H1 (cell line): ENCODE measurements around the gene PIBF1. TPM values are rescaled to one million over a fixed set of nuclear protein-coding genes. Genes with fewer than 3 reads are reported as not detected.

Experiments used
- CTCF ChIA-PET: fragments of 300-600 bp; sonication (Branson Sonifier 250); formaldehyde crosslinking; loops from one replicate; lab custom pipeline; 2021; ENCODE audit not compliant: partially characterized antibody; lab: Charles Lee
- POLR2A ChIA-PET: fragments of 300-600 bp; sonication (Branson Sonifier 250); formaldehyde crosslinking; loops from one replicate; lab custom pipeline; 2021; ENCODE audit warnings: inconsistent platforms; ENCODE audit not compliant: partially characterized antibody; lab: Charles Lee
- DNase-seq, 2 experiments: peaks; one replicate each; pipeline versions ENCODE4 v3.0.0 to v3.0.0-alpha.2; 2010 to 2022; ENCODE audit warnings: low spot score in 2 of 2, low read depth in 1 of 2, mixed read lengths in 1 of 2
- FAIRE-seq: peaks from 2 replicates; lab custom pipeline; 2011; peaks lifted over from hg19 to GRCh38; lab: Jason Lieb, UNC
- H2AFZ ChIP-seq: 2 replicates; pipeline ENCODE4 v1.8.1; 2012; ENCODE audit warnings: low read length, inconsistent platforms
- H2AK5ac ChIP-seq: 2 replicates; pipeline ENCODE4 v1.6.1; 2013; ENCODE audit warnings: low read depth, low read length
- H2BK120ac ChIP-seq: replicated peaks from 2 replicates; pipeline ENCODE3; 2013; ENCODE audit warnings: low read depth, low read length, inconsistent platforms
- H2BK12ac ChIP-seq: 2 replicates; pipeline ENCODE4 v1.6.1; 2013; ENCODE audit warnings: low read depth, low read length
- H2BK15ac ChIP-seq: 2 replicates; pipeline ENCODE4 v1.6.1; 2013; ENCODE audit warnings: low read length
- H2BK20ac ChIP-seq: 2 replicates; pipeline ENCODE4 v1.6.1; 2013; ENCODE audit warnings: low read length
- H2BK5ac ChIP-seq: 2 replicates; pipeline ENCODE4 v1.6.1; 2013; ENCODE audit warnings: low read depth, low read length
- H3K14ac ChIP-seq: 2 replicates; pipeline ENCODE4 v1.6.1; 2013; ENCODE audit warnings: inconsistent platforms; ENCODE audit not compliant: insufficient read length
- H3K18ac ChIP-seq: 2 replicates; pipeline ENCODE4 v1.6.1; 2013; ENCODE audit warnings: low read length; ENCODE audit errors: extremely low read depth
- H3K23ac ChIP-seq: 2 replicates; pipeline ENCODE4 v1.6.1; 2013; ENCODE audit warnings: inconsistent platforms; ENCODE audit not compliant: insufficient read length
- H3K23me2 ChIP-seq: 2 replicates; pipeline ENCODE4 v1.6.1; 2013; ENCODE audit warnings: low read depth, low read length
- H3K27ac ChIP-seq: 2 replicates; pipeline ENCODE4 v1.6.1; 2011; ENCODE audit warnings: low read depth, low read length, inconsistent platforms
- H3K27me3 ChIP-seq, 4 experiments: replicated peaks in 1 of 4; 1 replicate in 1 of 4; 2 replicates in 3 of 4; pipeline versions ENCODE4 v1.6.1 to v1.8.1; 2011 to 2013; ENCODE audit warnings: low read length in 3 of 4, mild to moderate bottlenecking in 3 of 4, inconsistent platforms in 2 of 4, mixed read lengths in 2 of 4, moderate library complexity in 1 of 4; ENCODE audit not compliant: control insufficient read depth in 3 of 4, insufficient read depth in 3 of 4; ENCODE audit errors: extremely low read depth in 1 of 4
- H3K36me3 ChIP-seq, 4 experiments: 2 replicates each; pipeline versions ENCODE4 v1.6.1 to v1.8.1; 2011 to 2013; ENCODE audit warnings: mild to moderate bottlenecking in 4 of 4, low read length in 3 of 4, moderate library complexity in 2 of 4, control low read depth in 1 of 4, inconsistent platforms in 1 of 4; ENCODE audit not compliant: insufficient read depth in 4 of 4, control insufficient read depth in 2 of 4
- H3K4ac ChIP-seq: replicated peaks from 2 replicates; pipeline ENCODE3; 2013; ENCODE audit warnings: low read length, low read depth, mixed read lengths, inconsistent platforms; ENCODE audit not compliant: insufficient read length
- H3K4me1 ChIP-seq, 4 experiments: replicated peaks in 1 of 4; 1 replicate in 1 of 4; 2 replicates in 3 of 4; pipeline versions ENCODE4 v1.6.1 to v1.8.1; 2011 to 2013; ENCODE audit warnings: low read length in 3 of 4, inconsistent platforms in 2 of 4, mixed read lengths in 1 of 4; ENCODE audit not compliant: insufficient read depth in 4 of 4, control insufficient read depth in 3 of 4
- H3K4me2 ChIP-seq, 2 experiments: 2 replicates each; pipeline versions ENCODE4 v1.6.1 to v1.8.1; 2011 to 2013; ENCODE audit warnings: low read depth in 2 of 2, low read length in 2 of 2, control low read depth in 1 of 2, inconsistent platforms in 1 of 2, mild to moderate bottlenecking in 1 of 2; ENCODE audit not compliant: insufficient read depth in 1 of 2
- H3K4me3 ChIP-seq, 4 experiments: fragments of 200-600, 300-600 bp in 1 of 4; sonication (generic), shearing (Covaris generic), sonication (Bioruptor Twin) in 1 of 4; 2 replicates each; pipeline versions ENCODE4 v1.5.1 to v1.8.1; 2011 to 2016; ENCODE audit warnings: low read length in 4 of 4, low read depth in 3 of 4, control low read depth in 2 of 4, inconsistent platforms in 2 of 4, mild to moderate bottlenecking in 2 of 4, mixed read lengths in 1 of 4, moderate library complexity in 1 of 4; ENCODE audit not compliant: insufficient read depth in 2 of 4; ENCODE audit errors: extremely low read depth in 1 of 4
- H3K56ac ChIP-seq: replicated peaks from 2 replicates; pipeline ENCODE3; 2013; ENCODE audit warnings: low read depth, mild to moderate bottlenecking, mixed read lengths, low read length, inconsistent platforms; ENCODE audit not compliant: insufficient read length
- H3K79me1 ChIP-seq: 2 replicates; pipeline ENCODE4 v1.6.1; 2013; ENCODE audit warnings: low read depth, low read length, control low read depth
- H3K79me2 ChIP-seq, 2 experiments: 2 replicates each; pipeline versions ENCODE4 v1.6.1 to v1.8.1; 2012 to 2013; ENCODE audit warnings: low read length in 2 of 2, mild to moderate bottlenecking in 2 of 2, inconsistent platforms in 1 of 2; ENCODE audit not compliant: insufficient read depth in 2 of 2, control insufficient read depth in 1 of 2
- H3K9ac ChIP-seq, 4 experiments: replicated peaks in 1 of 4; 1 replicate in 1 of 4; 2 replicates in 3 of 4; pipeline versions ENCODE4 v1.6.1 to v1.8.1; 2011 to 2013; ENCODE audit warnings: low read depth in 3 of 4, low read length in 3 of 4, control low read depth in 2 of 4, mild to moderate bottlenecking in 2 of 4, moderate library complexity in 2 of 4, inconsistent platforms in 1 of 4; ENCODE audit errors: extremely low read depth in 1 of 4
- H3K9me3 ChIP-seq, 2 experiments: 2 replicates each; pipeline versions ENCODE4 v1.6.1 to v1.8.1; 2012 to 2013; ENCODE audit warnings: mild to moderate bottlenecking in 2 of 2, moderate library complexity in 2 of 2, control low read depth in 1 of 2, inconsistent platforms in 1 of 2, low read depth in 1 of 2, low read length in 1 of 2, mixed read lengths in 1 of 2; ENCODE audit not compliant: insufficient read depth in 2 of 2
- H4K20me1 ChIP-seq, 2 experiments: replicated peaks in 1 of 2; 2 replicates each; pipeline versions ENCODE3 to v1.8.1; 2011 to 2013; ENCODE audit warnings: inconsistent platforms in 2 of 2, low read length in 2 of 2, mild to moderate bottlenecking in 1 of 2; ENCODE audit not compliant: insufficient read depth in 2 of 2, control insufficient read depth in 1 of 2
- H4K5ac ChIP-seq: 2 replicates; pipeline ENCODE4 v1.6.1; 2013; ENCODE audit warnings: low read length, low read depth, mixed read lengths, inconsistent platforms; ENCODE audit not compliant: insufficient read length
- H4K8ac ChIP-seq: 2 replicates; pipeline ENCODE4 v1.8.0; 2013; ENCODE audit warnings: mild to moderate bottlenecking, moderate library complexity, low read length, inconsistent platforms; ENCODE audit not compliant: insufficient read depth; ENCODE audit errors: extremely low read depth
- H4K91ac ChIP-seq: replicated peaks from 2 replicates; pipeline ENCODE3; 2013; ENCODE audit warnings: low read length, mixed read lengths, inconsistent platforms; ENCODE audit not compliant: insufficient read length
- BRCA1 ChIP-seq: IDR thresholded peaks from 2 replicates; pipeline ENCODE4 v1.6.1; 2012; ENCODE audit warnings: low read depth, low read length, improper control_type of control experiment
- CTBP2 ChIP-seq: IDR thresholded peaks from 2 replicates; pipeline ENCODE4 v1.7.0; 2011; ENCODE audit warnings: borderline replicate concordance, mild to moderate bottlenecking, moderate library complexity, mixed read lengths, low read length; ENCODE audit not compliant: insufficient read depth, insufficient read length
- GABPA ChIP-seq: IDR thresholded peaks from 2 replicates; pipeline ENCODE4 v1.6.1; 2011; ENCODE audit warnings: mild to moderate bottlenecking, low read length, moderate library complexity, borderline replicate concordance; ENCODE audit not compliant: insufficient read depth
- NANOG ChIP-seq: IDR thresholded peaks from 2 replicates; pipeline ENCODE4 v1.6.1; 2011; ENCODE audit warnings: low read length, low read depth, mild to moderate bottlenecking, inconsistent platforms; ENCODE audit not compliant: insufficient read depth, poor library complexity, severe bottlenecking
- SIX5 ChIP-seq: IDR thresholded peaks from 2 replicates; pipeline ENCODE4 v1.6.1; 2011; ENCODE audit warnings: mild to moderate bottlenecking, low read depth, low read length
- SRF ChIP-seq: IDR thresholded peaks from 2 replicates; pipeline ENCODE4 v1.6.1; 2011; ENCODE audit warnings: mild to moderate bottlenecking, low read depth, low read length, moderate library complexity
- ZNF274 ChIP-seq: IDR thresholded peaks from 2 replicates; pipeline ENCODE4 v1.7.0; 2012; ENCODE audit warnings: low read length, borderline replicate concordance; ENCODE audit errors: extremely low read depth
- WGBS, 2 experiments: shearing (Covaris generic) in 1 of 2; methylation state at CpG; one replicate each; pipeline versions ENCODE4 v1.1.6 to v1.1.7; 2013 to 2015; ENCODE audit warnings: low lambda C conversion rate in 2 of 2, mixed read lengths in 2 of 2, inconsistent platforms in 1 of 2, low coverage in 1 of 2, missing lambda C conversion rate in 1 of 2; ENCODE audit not compliant: insufficient replicate concordance in 2 of 2, insufficient coverage in 1 of 2, insufficient read length in 1 of 2; ENCODE audit errors: extremely low coverage in 1 of 2, missing lambda C conversion rate in 1 of 2; 5-methylcytosine and 5-hydroxymethylcytosine counted together
- polyA plus RNA-seq, 7 experiments: library from polyadenylated mRNA; depleted of rRNA in 3 of 7; stranded (reverse) in 5 of 7; unstranded in 2 of 7; fragments of >200 nt in 5 of 7; fragments of 200-250 nt in 2 of 7; gene quantifications; 1 replicate in 5 of 7; 2 replicates in 1 of 7; 4 replicates in 1 of 7; pipeline versions ENCODE4 v1.2.1 to v1.2.3, GENCODE V29; 2011 to 2013; ENCODE audit warnings: missing spikeins in 2 of 7, mixed read lengths in 2 of 7
- total RNA-seq: library from RNA; stranded (reverse); fragmentation: NEBNext Ultra II Directional; extraction: Animal tissue kit (Norgen Biotek cat#: 25700); gene quantifications from 2 replicates; pipeline ENCODE4 v1.2.1, GENCODE V29; 2021

PIBF1 gene
- total and polyA plus RNA-seq, 2 of the 8 experiments (the other 6 are each of a cell fraction or from before 2014, with no cell fraction given) = 1.1 to 13.2 TPM

GRCh38 chr13:72823724-72824123, 41.8 kb downstream of the PIBF1 start:
- Histone ChIP-seq H3K79me1 (no peaks in the 10 kb centered on the region), H3K36me3 (no peaks in the 10 kb centered on the region; a peak in 2 of 8 replicates), H3K9me3 (no peaks in the 10 kb centered on the region), H3K4me1 (peaks cover 0 to 2% (median 0%) of the 10 kb centered on the region in 4 experiments; a peak in 1 of 7 replicates), H4K8ac (no peak overlapping the region), H4K91ac (no peak overlapping the region), H2BK5ac (no peak overlapping the region), H3K27ac (no peak overlapping the region), H3K4me3 (no peak overlapping the region), H3K9ac (no peak overlapping the region), H3K4me2 (no peak overlapping the region), H2BK12ac (no peak overlapping the region), H3K4ac (no peak overlapping the region), H3K23ac (no peak overlapping the region), H2BK120ac (no peak overlapping the region), H3K79me2 (no peaks in the 10 kb centered on the region), H3K23me2 (no peaks in the 10 kb centered on the region), H2AFZ (no peak overlapping the region), H3K14ac (no peak overlapping the region), H3K27me3 (no peaks in the 10 kb centered on the region), H3K56ac (no peak overlapping the region), H4K20me1 (no peaks in the 10 kb centered on the region), H3K18ac (no peak overlapping the region), H4K5ac (no peak overlapping the region), H2AK5ac (no peak overlapping the region), H2BK15ac (no peak overlapping the region), H2BK20ac (no peak overlapping the region)
- no peak for DNase-seq
- POLR2A ChIA-PET = no interaction called here
- WGBS, 2 experiments = 93% methylated on average over 3 of the region's 3 CpGs; no CpG with 5 or more reads in 1 of the 2 experiments
- CTCF ChIA-PET = no interaction called here
- TF ChIP-seq BRCA1 = no peak
- no peak for TF ChIP-seq GABPA
- no peak for TF ChIP-seq NANOG
- TF ChIP-seq CTBP2 = no peak
- no peak for TF ChIP-seq ZNF274
- no peak for TF ChIP-seq SIX5
- no peak for TF ChIP-seq SRF
- no peak for FAIRE-seq
